SK-N-SH treated with all-trans-retinoic acid at 6 μM for 48 hours (cell line): Measurements from ENCODE around the gene XIRP2.

Source experiments
- ATAC-seq: fragments of 200-7000 bp; cut with Tn5 transposase; 3 replicates; pipeline ENCODE4 v1.9.1; 2020; ENCODE audit warnings: mild to moderate bottlenecking, moderate library complexity
- ARNTL ChIP-seq: fragments of 450-650 bp; formaldehyde crosslinking; IDR thresholded peaks from 2 replicates; pipeline ENCODE4 v1.5.0; 2020; ENCODE audit warnings: low read depth, mild to moderate bottlenecking, moderate library complexity, borderline replicate concordance
- BACH2 ChIP-seq: fragments of 250-450 bp; sonication (Bioruptor Pico); IDR thresholded peaks from 2 replicates; pipeline ENCODE4 v1.9.0; 2021; ENCODE audit warnings: mild to moderate bottlenecking, borderline replicate concordance
- CREB5 ChIP-seq: fragments of 250-450 bp; sonication (Bioruptor Pico); IDR thresholded peaks from 2 replicates; pipeline ENCODE4 v1.5.1; 2020; ENCODE audit warnings: low read depth, mild to moderate bottlenecking, moderate library complexity
- CSDC2 ChIP-seq: fragments of 250-450 bp; sonication (Bioruptor Pico); IDR thresholded peaks from 2 replicates; pipeline ENCODE4 v1.5.0; 2020; ENCODE audit warnings: mild to moderate bottlenecking, moderate library complexity
- ESRRG ChIP-seq: fragments of 250-450 bp; sonication (Bioruptor Pico); IDR thresholded peaks from 2 replicates; pipeline ENCODE4 v1.6.1; 2021; ENCODE audit warnings: mild to moderate bottlenecking
- GLIS3 ChIP-seq: fragments of 250-450 bp; sonication (Bioruptor Pico); IDR thresholded peaks from 2 replicates; pipeline ENCODE4 v1.5.0; 2020; ENCODE audit warnings: mild to moderate bottlenecking, moderate library complexity
- ISL1 ChIP-seq: fragments of 250-450 bp; sonication (Bioruptor Pico); IDR thresholded peaks from 2 replicates; pipeline ENCODE4 v2.1.2; 2022; ENCODE audit warnings: mild to moderate bottlenecking, moderate library complexity
- OSR1 ChIP-seq: fragments of 250-450 bp; sonication (Bioruptor Pico); IDR thresholded peaks from 2 replicates; pipeline ENCODE4 v1.8.0; 2022; ENCODE audit warnings: moderate library complexity, mild to moderate bottlenecking, inconsistent platforms
- PATZ1 ChIP-seq: fragments of 250-450 bp; sonication (Bioruptor Pico); IDR thresholded peaks from 2 replicates; pipeline ENCODE4 v1.8.0; 2020; ENCODE audit warnings: mild to moderate bottlenecking, moderate library complexity, borderline replicate concordance
- POU6F1 ChIP-seq: fragments of 250-450 bp; sonication (Bioruptor Pico); IDR thresholded peaks from 2 replicates; pipeline ENCODE4 v1.8.0; 2021; ENCODE audit warnings: low read depth, mild to moderate bottlenecking, moderate library complexity, borderline replicate concordance
- PPARA ChIP-seq: fragments of 250-450 bp; sonication (Bioruptor Pico); IDR thresholded peaks from 2 replicates; pipeline ENCODE4 v1.5.0; 2020; ENCODE audit warnings: mild to moderate bottlenecking, borderline replicate concordance
- RARB ChIP-seq: fragments of 250-450 bp; sonication (Bioruptor Pico); IDR thresholded peaks from 2 replicates; pipeline ENCODE4 v1.8.0; 2021; ENCODE audit warnings: mild to moderate bottlenecking, moderate library complexity
- SNAI2 ChIP-seq: fragments of 250-450 bp; sonication (Bioruptor Pico); IDR thresholded peaks from 2 replicates; pipeline ENCODE4 v1.5.0; 2020; ENCODE audit warnings: mild to moderate bottlenecking, moderate library complexity
- TCF4 ChIP-seq: fragments of 250-450 bp; sonication (Bioruptor Pico); IDR thresholded peaks from 2 replicates; pipeline ENCODE4 v1.8.0; 2021; ENCODE audit warnings: mild to moderate bottlenecking, moderate library complexity, borderline replicate concordance
- TOX ChIP-seq: fragments of 250-450 bp; sonication (Bioruptor Pico); IDR thresholded peaks from 2 replicates; pipeline ENCODE4 v1.8.0; 2021; ENCODE audit warnings: mild to moderate bottlenecking, moderate library complexity, borderline replicate concordance
- TSHZ2 ChIP-seq: fragments of 250-450 bp; sonication (Bioruptor Pico); IDR thresholded peaks from 2 replicates; pipeline ENCODE4 v1.5.0; 2020; ENCODE audit warnings: mild to moderate bottlenecking, moderate library complexity
- ZC3H10 ChIP-seq: fragments of 250-450 bp; sonication (Bioruptor Pico); IDR thresholded peaks from 2 replicates; pipeline ENCODE4 v1.5.1; 2021; ENCODE audit warnings: mild to moderate bottlenecking, moderate library complexity
- ZFP3 ChIP-seq: fragments of 250-450 bp; sonication (Bioruptor Pico); IDR thresholded peaks from 2 replicates; pipeline ENCODE4 v1.5.0; 2020; ENCODE audit warnings: mild to moderate bottlenecking, moderate library complexity
- ZFP30 ChIP-seq: fragments of 450-650 bp; formaldehyde crosslinking; IDR thresholded peaks from 2 replicates; pipeline ENCODE4 v1.5.0; 2022; ENCODE audit warnings: mild to moderate bottlenecking, moderate library complexity
- ZNF565 ChIP-seq: fragments of 450-650 bp; formaldehyde crosslinking; conservative IDR thresholded peaks from 2 replicates; pipeline ENCODE4 v1.5.0; 2020; ENCODE audit warnings: low read depth, mild to moderate bottlenecking, moderate library complexity
- ZNF70 ChIP-seq: fragments of 450-650 bp; formaldehyde crosslinking; IDR thresholded peaks from 2 replicates; pipeline ENCODE4 v1.5.0; 2020; ENCODE audit warnings: mild to moderate bottlenecking, moderate library complexity
- ZNF8 ChIP-seq: fragments of 450-650 bp; formaldehyde crosslinking; IDR thresholded peaks from 2 replicates; pipeline ENCODE4 v1.5.0; 2020; ENCODE audit warnings: mild to moderate bottlenecking, moderate library complexity

Gene XIRP2

GRCh38 chr2:167240671-167241070, 352.4 kb downstream of the XIRP2 start (continued):
- TF ChIP-seq CREB5 (CRISPR knock-in tag) (no peak), OSR1 (no peak), SNAI2 (CRISPR knock-in tag) (no peak), GLIS3 (CRISPR knock-in tag) (no peak)

- TF ChIP-seq ARNTL (CRISPR knock-in tag) (no peak), ZNF8 (CRISPR knock-in tag) (no peak), TCF4 (CRISPR knock-in tag) (no peak), SNAI2 (CRISPR knock-in tag) (no peak), TOX (CRISPR knock-in tag) (no peak), ZFP3 (CRISPR knock-in tag) (no peak), OSR1 (no peak), PPARA (CRISPR knock-in tag) (no peak), RARB (no peak), PATZ1 (CRISPR knock-in tag) (no peak), POU6F1 (no peak), ZNF565 (CRISPR knock-in tag) (no peak)
- no peak for ATAC-seq
Observed at GRCh38 chr2:167249197-167249596, 360.9 kb downstream of the XIRP2 start.

- ATAC-seq: no peak
- TF ChIP-seq ZNF70 (no peak), PPARA (CRISPR knock-in tag) (no peak), GLIS3 (CRISPR knock-in tag) (no peak), POU6F1 (no peak), PATZ1 (CRISPR knock-in tag) (no peak), CREB5 (CRISPR knock-in tag) (no peak), ZC3H10 (CRISPR knock-in tag) (no peak), ZNF8 (CRISPR knock-in tag) (no peak), TSHZ2 (CRISPR knock-in tag) (no peak), TCF4 (CRISPR knock-in tag) (no peak), ISL1 (CRISPR knock-in tag) (no peak), ESRRG (CRISPR knock-in tag) (no peak), CSDC2 (CRISPR knock-in tag) (no peak), BACH2 (CRISPR knock-in tag) (no peak), TOX (CRISPR knock-in tag) (no peak), RARB (no peak), SNAI2 (CRISPR knock-in tag) (no peak), ZFP3 (CRISPR knock-in tag) (no peak), ZFP30 (CRISPR knock-in tag) (no peak), ARNTL (CRISPR knock-in tag) (no peak)
Observed at GRCh38 chr2:167253025-167253424, 364.7 kb downstream of the XIRP2 start.
